Measurements from ENCODE around the gene SRRM5.

Gene SRRM5

GRCh38 chr19:43595605-43595998 lies 16.3 kb upstream of the SRRM5 start:
- H3K27ac ChIP-seq (ENCODE audit: low read depth, low read length): peak overlapping the region; percentile 15; the same call in 1 of the 2 replicates
- TF ChIP-seq CTCF (IDR thresholded peaks at IDR 0.05; ENCODE audit: insufficient read depth, low read length, poor library complexity, severe bottlenecking) (no peak), EZH2phosphoT487 (conservative IDR thresholded peaks at IDR 0.05; ENCODE audit: low read length) (no peak)

GRCh38 chr19:43595999-43596841 lies 15.7 kb upstream of the SRRM5 start, which contains the start of the genes IRGQ and ZNF576:
TSS of gene IRGQ (minus strand) at chr19:43596134. CDS start at chr19:43595338, 796 bp downstream.
TSS of gene ZNF576 (plus strand) at chr19:43596595. CDS start at chr19:43597109, 514 bp downstream.
- Histone ChIP-seq H3K4me3 (ENCODE audit: insufficient read depth, low read length, poor library complexity, severe bottlenecking) (peak within 1 kb of the TSS; percentile 96), H3F3A (ENCODE audit: insufficient read depth) (peaks cover 3% of the 10 kb centered on the region; the same call in 1 of the 2 replicates), H3K9ac (ENCODE audit: low read length) (peak within 1 kb of the TSS; percentile 79), H3K27ac (ENCODE audit: low read depth, low read length) (peak within 1 kb of the TSS; percentile 79), H3K79me2 (ENCODE audit: insufficient read depth, low read length) (peaks cover 15% of the 10 kb centered on the region), H3K27me3 (ENCODE audit: low read length) (no peaks in the 10 kb centered on the region), H3K9me3 (ENCODE audit: insufficient read depth, low read length) (no peaks in the 10 kb centered on the region), H3K9me2 (replicated peaks; ENCODE audit: insufficient read depth, low read length) (no peaks in the 10 kb centered on the region), H3K4me2 (ENCODE audit: low read depth, low read length, poor library complexity, severe bottlenecking) (peak within 1 kb of the TSS; percentile 89), H4K20me1 (ENCODE audit: low read depth, low read length) (no peaks in the 10 kb centered on the region), H2AFZ (ENCODE audit: low read depth, low read length, severe bottlenecking) (peak within 1 kb of the TSS; percentile 88), H3K36me3 (ENCODE audit: low read length) (no peaks in the 10 kb centered on the region)
- no peak for TF ChIP-seq CTCF (IDR thresholded peaks at IDR 0.05; ENCODE audit: insufficient read depth, low read length, poor library complexity, severe bottlenecking)
- TF ChIP-seq EZH2phosphoT487 (conservative IDR thresholded peaks at IDR 0.05; ENCODE audit: low read length): no peak

More at GRCh38 chr19:43595605-43595998, 16.3 kb upstream of the SRRM5 start:
- peak overlapping the region; percentile 89 for H3K4me2 ChIP-seq (ENCODE audit: low read depth, low read length, poor library complexity, severe bottlenecking)
- H3K27me3 ChIP-seq (ENCODE audit: low read length): no peaks in the 10 kb centered on the region
- H3K79me2 ChIP-seq (ENCODE audit: insufficient read depth, low read length): peaks cover 15% of the 10 kb centered on the region
- H3F3A ChIP-seq (ENCODE audit: insufficient read depth): no peaks in the 10 kb centered on the region
- peak overlapping the region; percentile 96 for H3K4me3 ChIP-seq (ENCODE audit: insufficient read depth, low read length, poor library complexity, severe bottlenecking)
- no peaks in the 10 kb centered on the region for H3K36me3 ChIP-seq (ENCODE audit: low read length)
- no peaks in the 10 kb centered on the region for H3K9me2 ChIP-seq (replicated peaks; ENCODE audit: insufficient read depth, low read length)
- no peaks in the 10 kb centered on the region for H3K9me3 ChIP-seq (ENCODE audit: insufficient read depth, low read length)
- no peaks in the 10 kb centered on the region for H4K20me1 ChIP-seq (ENCODE audit: low read depth, low read length)
- H2AFZ ChIP-seq (ENCODE audit: low read depth, low read length, severe bottlenecking): peak overlapping the region; percentile 78
- H3K9ac ChIP-seq (ENCODE audit: low read length): peak overlapping the region; percentile 79

GRCh38 chr19:43596842-43597461 lies 14.9 kb upstream of the SRRM5 start:
- Histone ChIP-seq H3K9me2 (replicated peaks; ENCODE audit: insufficient read depth, low read length) (no peaks in the 10 kb centered on the region), H3F3A (ENCODE audit: insufficient read depth) (peaks cover 8% of the 10 kb centered on the region; the same call in 1 of the 2 replicates), H3K79me2 (ENCODE audit: insufficient read depth, low read length) (peaks cover 15% of the 10 kb centered on the region), H3K27me3 (ENCODE audit: low read length) (no peaks in the 10 kb centered on the region), H2AFZ (ENCODE audit: low read depth, low read length, severe bottlenecking) (peak overlapping the region; percentile 88), H3K4me3 (ENCODE audit: insufficient read depth, low read length, poor library complexity, severe bottlenecking) (peak overlapping the region; percentile 81), H3K9ac (ENCODE audit: low read length) (peak overlapping the region; percentile 79), H4K20me1 (ENCODE audit: low read depth, low read length) (no peaks in the 10 kb centered on the region), H3K36me3 (ENCODE audit: low read length) (no peaks in the 10 kb centered on the region), H3K9me3 (ENCODE audit: insufficient read depth, low read length) (no peaks in the 10 kb centered on the region), H3K27ac (ENCODE audit: low read depth, low read length) (peak overlapping the region; percentile 79), H3K4me2 (ENCODE audit: low read depth, low read length, poor library complexity, severe bottlenecking) (peak overlapping the region; percentile 81)
- TF ChIP-seq CTCF (IDR thresholded peaks at IDR 0.05; ENCODE audit: insufficient read depth, low read length, poor library complexity, severe bottlenecking): no peak
- TF ChIP-seq EZH2phosphoT487 (conservative IDR thresholded peaks at IDR 0.05; ENCODE audit: low read length): no peak

Measured in SU-DHL-6 (cell line).